Measurements from ENCODE around the gene NOS1AP.

Gene NOS1AP

DNA sequence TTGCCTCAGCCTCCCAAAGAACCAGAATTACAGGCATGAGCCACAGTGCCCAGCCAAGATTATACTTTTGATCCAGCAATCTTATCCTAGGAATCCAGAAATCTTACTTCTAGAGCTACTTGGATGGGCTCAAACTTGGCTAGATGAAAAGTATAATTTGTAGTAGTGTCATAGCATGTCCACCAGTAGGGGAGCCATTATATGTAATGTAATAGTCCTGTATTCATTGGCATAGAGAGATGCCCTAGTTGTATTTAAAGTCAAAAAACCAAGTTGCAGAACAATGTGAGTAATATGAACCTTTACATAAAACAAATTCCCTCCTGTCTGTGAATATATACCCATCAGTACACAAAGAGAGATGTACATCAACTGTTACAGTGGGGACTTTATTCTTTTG lies 83.9 kb downstream of the NOS1AP start:
- H3K36me3 ChIP-seq, result no peaks in the 10 kb centered on the region
- peak overlapping the region; percentile 66 for H3K4me2 ChIP-seq
- H3K4me3 ChIP-seq, result no peak overlapping the region
- no peaks in the 10 kb centered on the region for H3K9me3 ChIP-seq
- H3K4me1 ChIP-seq, result peaks cover 38% of the 10 kb centered on the region
- no peak for TF ChIP-seq Cebpa-rat (IDR thresholded peaks at IDR 0.05)
- H3K27ac ChIP-seq, result 0 out of 2 replicates have a peak overlapping the region, but pooled peaks have one; percentile 28
- no peak overlapping the region for H3K9ac ChIP-seq
- H4K20me1 ChIP-seq, result no peaks in the 10 kb centered on the region
- H3K27me3 ChIP-seq, result no peaks in the 10 kb centered on the region

DNA sequence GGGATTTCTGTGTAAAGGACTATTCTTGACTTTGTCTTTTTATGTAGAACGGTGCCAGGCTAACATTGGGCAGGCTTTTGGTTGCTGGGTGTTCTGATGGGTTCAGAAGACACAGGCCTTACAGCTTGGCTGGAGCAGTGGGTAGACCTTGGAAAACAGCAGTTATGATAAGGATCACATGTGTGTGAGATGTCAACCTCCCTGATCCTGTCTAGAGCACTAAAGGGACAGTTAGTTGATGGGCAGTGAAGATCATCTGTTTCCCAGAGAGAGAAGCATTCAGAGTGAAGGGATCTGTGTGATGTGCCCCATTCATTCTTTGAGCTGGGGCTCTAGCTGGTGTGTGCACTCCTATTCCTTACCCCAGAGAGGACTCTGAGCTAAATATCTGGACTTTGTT lies 88.0 kb downstream of the NOS1AP start:
- Histone ChIP-seq H4K20me1 (no peaks in the 10 kb centered on the region), H3K9me3 (no peaks in the 10 kb centered on the region), H3K4me3 (no peak overlapping the region), H3K27ac (no peak overlapping the region), H3K9ac (no peak overlapping the region), H3K4me1 (peaks cover 26% of the 10 kb centered on the region), H3K27me3 (no peaks in the 10 kb centered on the region), H3K4me2 (no peak overlapping the region), H3K36me3 (no peaks in the 10 kb centered on the region)
- TF ChIP-seq Cebpa-rat (IDR thresholded peaks at IDR 0.05), result no peak

GRCh38 chr1:162158624-162159271 lies 89.3 kb downstream of the NOS1AP start:
- Histone ChIP-seq H4K20me1 (no peaks in the 10 kb centered on the region), H3K27me3 (no peaks in the 10 kb centered on the region), H3K9me3 (no peaks in the 10 kb centered on the region), H3K4me2 (no peak overlapping the region), H3K27ac (no peak overlapping the region), H3K36me3 (no peaks in the 10 kb centered on the region), H3K4me3 (no peak overlapping the region), H3K4me1 (peaks cover 14% of the 10 kb centered on the region; the same call in 1 of the 2 replicates), H3K9ac (no peak overlapping the region)
- no peak for TF ChIP-seq Cebpa-rat (IDR thresholded peaks at IDR 0.05)

DNA sequence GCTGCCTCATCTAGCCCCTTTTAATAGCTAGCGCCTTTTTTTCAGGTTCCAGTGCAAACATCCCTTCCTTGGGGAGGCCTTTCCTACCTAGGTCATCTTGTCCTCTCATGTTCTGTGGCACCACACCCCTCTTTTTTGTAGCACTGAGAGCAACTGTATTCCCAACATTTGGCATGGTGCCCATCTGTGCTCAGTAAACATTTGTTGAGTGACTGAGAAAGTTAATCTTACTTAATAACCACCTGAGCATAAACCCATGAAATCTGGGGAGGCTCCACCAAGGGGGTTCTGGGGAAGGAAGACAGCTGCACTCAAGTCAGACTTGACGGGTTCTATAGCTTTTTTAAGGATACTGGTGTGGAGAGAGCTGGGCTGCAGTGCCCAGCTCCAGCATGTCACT lies 90.0 kb downstream of the NOS1AP start:
- no peak overlapping the region for H3K27ac ChIP-seq
- H3K9ac ChIP-seq, result no peak overlapping the region
- H3K4me1 ChIP-seq, result peaks cover 9% of the 10 kb centered on the region; the same call in 1 of the 2 replicates
- no peak overlapping the region for H3K4me2 ChIP-seq
- no peak overlapping the region for H3K4me3 ChIP-seq
- no peak for TF ChIP-seq Cebpa-rat (IDR thresholded peaks at IDR 0.05)
- H3K9me3 ChIP-seq, result no peaks in the 10 kb centered on the region
- no peaks in the 10 kb centered on the region for H3K27me3 ChIP-seq
- H3K36me3 ChIP-seq, result no peaks in the 10 kb centered on the region
- no peaks in the 10 kb centered on the region for H4K20me1 ChIP-seq

- H3K9ac ChIP-seq, result no peak overlapping the region
- H3K4me1 ChIP-seq, result peaks cover 13% of the 10 kb centered on the region
- no peaks in the 10 kb centered on the region for H3K27me3 ChIP-seq
- no peak overlapping the region for H3K4me3 ChIP-seq
- no peaks in the 10 kb centered on the region for H4K20me1 ChIP-seq
- no peaks in the 10 kb centered on the region for H3K36me3 ChIP-seq
- no peak overlapping the region for H3K27ac ChIP-seq
- no peak overlapping the region for H3K4me2 ChIP-seq
- no peaks in the 10 kb centered on the region for H3K9me3 ChIP-seq
- no peak for TF ChIP-seq Cebpa-rat (IDR thresholded peaks at IDR 0.05)
Measured at GRCh38 chr1:162161916-162162550, 92.5 kb downstream of the NOS1AP start.

DNA sequence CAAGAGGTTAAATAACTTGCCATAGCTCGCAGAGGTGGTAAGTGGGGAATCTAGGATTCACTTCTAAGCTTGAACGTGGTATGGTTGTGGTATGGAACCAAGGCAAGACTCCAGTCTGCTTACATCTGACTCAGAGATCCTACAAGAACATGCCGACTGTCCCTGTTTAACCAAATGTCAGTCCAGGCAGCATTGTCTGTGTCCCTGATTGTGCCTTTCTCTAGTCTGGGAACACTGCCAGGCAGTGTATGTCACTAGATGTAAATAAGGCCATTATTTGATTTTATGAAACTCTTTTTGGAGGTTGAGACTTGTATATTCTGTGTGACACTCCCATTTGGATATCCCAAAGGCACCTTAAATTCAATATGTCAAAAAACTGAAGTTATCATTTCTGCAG lies 96.0 kb downstream of the NOS1AP start:
- Histone ChIP-seq H4K20me1 (no peaks in the 10 kb centered on the region), H3K4me1 (peaks cover 34% of the 10 kb centered on the region), H3K9me3 (no peaks in the 10 kb centered on the region), H3K4me3 (no peak overlapping the region), H3K27me3 (no peaks in the 10 kb centered on the region), H3K9ac (no peak overlapping the region), H3K27ac (no peak overlapping the region), H3K4me2 (no peak overlapping the region), H3K36me3 (no peaks in the 10 kb centered on the region)
- TF ChIP-seq Cebpa-rat (IDR thresholded peaks at IDR 0.05), result no peak

DNA sequence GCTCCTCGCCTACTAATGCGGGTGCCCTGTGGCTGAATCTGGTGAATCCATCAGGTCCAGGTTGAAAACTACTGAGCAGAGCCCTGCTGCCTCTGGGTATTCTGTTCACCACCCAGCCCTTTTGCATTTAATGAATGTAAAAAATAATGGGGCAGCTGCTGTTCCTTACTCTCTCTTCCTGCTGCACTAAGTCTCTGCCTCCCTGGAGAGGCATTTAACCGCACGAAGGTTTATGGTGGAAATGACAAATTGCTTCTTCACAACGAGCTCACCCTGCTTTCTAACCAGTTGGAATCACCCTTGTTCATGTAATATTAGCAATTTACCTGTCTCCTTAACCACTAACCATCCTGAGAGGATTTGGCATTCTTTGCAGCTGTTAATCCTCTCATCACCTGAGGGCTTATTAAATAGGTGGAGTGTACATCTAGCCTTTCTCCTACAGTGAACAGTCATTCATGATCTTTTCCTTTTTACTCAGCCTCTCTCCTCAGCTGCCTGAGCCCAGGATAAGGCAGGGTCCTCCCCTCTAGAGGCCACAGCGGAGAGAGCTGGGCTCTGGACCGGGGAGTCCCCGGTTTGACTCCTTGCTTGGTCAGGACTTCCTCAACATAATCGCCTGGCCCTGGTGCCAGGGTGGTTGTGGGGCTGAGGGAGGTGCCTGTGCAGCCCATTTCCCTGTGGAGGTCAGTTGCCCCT lies 97.6 kb downstream of the NOS1AP start:
- H3K4me3 ChIP-seq, result no peak overlapping the region
- H3K4me2 ChIP-seq, result peak overlapping the region; percentile 58
- peaks cover 34% of the 10 kb centered on the region for H3K4me1 ChIP-seq
- H3K9me3 ChIP-seq, result no peaks in the 10 kb centered on the region
- H4K20me1 ChIP-seq, result no peaks in the 10 kb centered on the region
- H3K36me3 ChIP-seq, result no peaks in the 10 kb centered on the region
- H3K27ac ChIP-seq, result no peak overlapping the region; the same call in 1 of the 2 replicates
- no peak for TF ChIP-seq Cebpa-rat (IDR thresholded peaks at IDR 0.05)
- no peaks in the 10 kb centered on the region for H3K27me3 ChIP-seq
- no peak overlapping the region for H3K9ac ChIP-seq

DNA sequence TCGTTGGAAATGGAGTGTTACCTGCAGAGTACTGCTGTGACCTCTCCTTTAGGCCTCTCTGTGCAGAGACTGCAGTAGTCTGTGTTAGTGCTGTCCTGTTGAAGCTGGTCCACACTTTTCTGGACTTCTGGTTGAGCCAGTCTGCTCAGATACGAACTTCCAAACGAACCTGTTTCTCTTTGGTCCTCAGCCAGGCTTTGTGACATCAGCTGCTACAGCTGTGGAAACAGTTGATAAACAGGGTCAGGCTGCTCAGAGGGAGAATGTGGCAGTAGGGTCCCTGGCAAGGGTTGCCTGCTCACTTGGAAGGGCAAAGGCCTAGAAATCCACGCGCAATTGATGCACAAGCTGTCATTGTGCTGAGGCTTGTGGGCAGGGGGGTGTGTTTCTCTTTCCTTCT lies 98.8 kb downstream of the NOS1AP start:
- Histone ChIP-seq H4K20me1 (no peaks in the 10 kb centered on the region), H3K27ac (no peak overlapping the region), H3K4me2 (peak overlapping the region; percentile 30; the same call in 1 of the 2 replicates), H3K36me3 (no peaks in the 10 kb centered on the region), H3K4me3 (no peak overlapping the region), H3K9ac (no peak overlapping the region), H3K9me3 (no peaks in the 10 kb centered on the region), H3K27me3 (no peaks in the 10 kb centered on the region), H3K4me1 (peaks cover 34% of the 10 kb centered on the region)
- no peak for TF ChIP-seq Cebpa-rat (IDR thresholded peaks at IDR 0.05)

- no peaks in the 10 kb centered on the region for H3K9me3 ChIP-seq
- peak overlapping the region; percentile 30 for H3K4me2 ChIP-seq
- H3K27me3 ChIP-seq, result no peaks in the 10 kb centered on the region
- no peak overlapping the region for H3K9ac ChIP-seq
- H4K20me1 ChIP-seq, result no peaks in the 10 kb centered on the region
- TF ChIP-seq Cebpa-rat (IDR thresholded peaks at IDR 0.05), result no peak
- H3K36me3 ChIP-seq, result no peaks in the 10 kb centered on the region
- no peak overlapping the region for H3K4me3 ChIP-seq
- no peak overlapping the region for H3K27ac ChIP-seq
- H3K4me1 ChIP-seq, result peaks cover 34% of the 10 kb centered on the region
Measured at GRCh38 chr1:162169031-162169790, 99.7 kb downstream of the NOS1AP start.
